Measurements from ENCODE around the gene RTF2.

The RTF2 gene

GRCh38 chr20:56517641-56518040, 49.2 kb downstream of the RTF2 start:
- no peaks in the 10 kb centered on the region for H3K9me2 ChIP-seq (replicated peaks; ENCODE audit: low read depth, low read length)
- H3K36me3 ChIP-seq (ENCODE audit: insufficient read depth, low read length) = peaks cover 67% of the 10 kb centered on the region
- TF ChIP-seq EZH2phosphoT487 (IDR thresholded peaks at IDR 0.05; ENCODE audit: borderline replicate concordance) (no peak), CTCF (conservative IDR thresholded peaks at IDR 0.05; ENCODE audit: low read length) (no peak)

GRCh38 chr20:56518126-56518525, 49.7 kb downstream of the RTF2 start:
- no peaks in the 10 kb centered on the region for H3K79me2 ChIP-seq (ENCODE audit: insufficient read depth, low read length)
- H3F3A ChIP-seq (ENCODE audit: low read depth) = no peaks in the 10 kb centered on the region
- no peak overlapping the region for H3K4me2 ChIP-seq (ENCODE audit: low read depth, low read length, poor library complexity, severe bottlenecking)
- peaks cover 3% of the 10 kb centered on the region for H3K4me1 ChIP-seq (ENCODE audit: insufficient read depth, low read length, poor library complexity, severe bottlenecking)
- no peak overlapping the region for H3K9ac ChIP-seq (ENCODE audit: low read depth, low read length, poor library complexity, severe bottlenecking)
- TF ChIP-seq CTCF (conservative IDR thresholded peaks at IDR 0.05; ENCODE audit: low read length) = no peak
- no peak for TF ChIP-seq EZH2phosphoT487 (IDR thresholded peaks at IDR 0.05; ENCODE audit: borderline replicate concordance)
- no peaks in the 10 kb centered on the region for H3K27me3 ChIP-seq (ENCODE audit: insufficient read depth, low read length, poor library complexity, severe bottlenecking)
- H3K9me2 ChIP-seq (replicated peaks; ENCODE audit: low read depth, low read length) = no peaks in the 10 kb centered on the region
- H4K20me1 ChIP-seq (ENCODE audit: insufficient read depth, low read length, poor library complexity, severe bottlenecking) = no peaks in the 10 kb centered on the region
- H3K9me3 ChIP-seq (ENCODE audit: insufficient read depth, low read depth, low read length) = peaks cover 6% of the 10 kb centered on the region; the same call in 1 of the 2 replicates
- no peak overlapping the region for H3K4me3 ChIP-seq (ENCODE audit: low read length, poor library complexity, severe bottlenecking)
- peaks cover 63% of the 10 kb centered on the region for H3K36me3 ChIP-seq (ENCODE audit: insufficient read depth, low read length)
- no peak overlapping the region for H2AFZ ChIP-seq (ENCODE audit: low read length)

More at GRCh38 chr20:56517641-56518040, 49.2 kb downstream of the RTF2 start:
- Histone ChIP-seq H3K9me3 (ENCODE audit: insufficient read depth, low read depth, low read length) (peaks cover 6% of the 10 kb centered on the region; the same call in 1 of the 2 replicates), H3K27me3 (ENCODE audit: insufficient read depth, low read length, poor library complexity, severe bottlenecking) (no peaks in the 10 kb centered on the region), H4K20me1 (ENCODE audit: insufficient read depth, low read length, poor library complexity, severe bottlenecking) (no peaks in the 10 kb centered on the region), H3K4me3 (ENCODE audit: low read length, poor library complexity, severe bottlenecking) (no peak overlapping the region), H3K4me2 (ENCODE audit: low read depth, low read length, poor library complexity, severe bottlenecking) (no peak overlapping the region), H3K79me2 (ENCODE audit: insufficient read depth, low read length) (no peaks in the 10 kb centered on the region), H2AFZ (ENCODE audit: low read length) (no peak overlapping the region), H3K9ac (ENCODE audit: low read depth, low read length, poor library complexity, severe bottlenecking) (no peak overlapping the region), H3F3A (ENCODE audit: low read depth) (no peaks in the 10 kb centered on the region), H3K4me1 (ENCODE audit: insufficient read depth, low read length, poor library complexity, severe bottlenecking) (no peaks in the 10 kb centered on the region)

GRCh38 chr20:56518721-56519398, 50.4 kb downstream of the RTF2 start:
- Histone ChIP-seq H3K36me3 (ENCODE audit: insufficient read depth, low read length) (peaks cover 55% of the 10 kb centered on the region), H3K9me3 (ENCODE audit: insufficient read depth, low read depth, low read length) (peaks cover 6% of the 10 kb centered on the region; the same call in 1 of the 2 replicates), H3F3A (ENCODE audit: low read depth) (no peaks in the 10 kb centered on the region), H3K4me1 (ENCODE audit: insufficient read depth, low read length, poor library complexity, severe bottlenecking) (peaks cover 5% of the 10 kb centered on the region), H3K4me2 (ENCODE audit: low read depth, low read length, poor library complexity, severe bottlenecking) (no peak overlapping the region), H3K9ac (ENCODE audit: low read depth, low read length, poor library complexity, severe bottlenecking) (no peak overlapping the region), H3K9me2 (replicated peaks; ENCODE audit: low read depth, low read length) (no peaks in the 10 kb centered on the region), H3K79me2 (ENCODE audit: insufficient read depth, low read length) (no peaks in the 10 kb centered on the region), H2AFZ (ENCODE audit: low read length) (no peak overlapping the region), H3K4me3 (ENCODE audit: low read length, poor library complexity, severe bottlenecking) (no peak overlapping the region), H4K20me1 (ENCODE audit: insufficient read depth, low read length, poor library complexity, severe bottlenecking) (no peaks in the 10 kb centered on the region), H3K27me3 (ENCODE audit: insufficient read depth, low read length, poor library complexity, severe bottlenecking) (no peaks in the 10 kb centered on the region)
- no peak for TF ChIP-seq CTCF (conservative IDR thresholded peaks at IDR 0.05; ENCODE audit: low read length)
- no peak for TF ChIP-seq EZH2phosphoT487 (IDR thresholded peaks at IDR 0.05; ENCODE audit: borderline replicate concordance)

Data from Loucy (cell line).